ENCODE data around the gene NOC2L. TPM values are rescaled to one million over a fixed set of nuclear protein-coding genes. Genes with fewer than 3 reads are reported as not detected.

The NOC2L gene
- total RNA-seq, 3 donors from 2014 or later (not counting 1 experiment from before 2014, with no cell fraction given), result 61.4 to 66.0 (median 61.8) TPM

Other genes starting within 250 kb of the NOC2L start
- not detected for gene SAMD11, start 35.3 kb downstream of the NOC2L start, total RNA-seq
- 10 to 100 TPM; 17.8 to 33.5 (median 22.4) TPM for gene KLHL17, start 1.3 kb upstream of the NOC2L start, total RNA-seq
- 1 to 10 TPM; 1.3 to 1.9 (median 1.3) TPM for gene PLEKHN1, start 7.2 kb upstream of the NOC2L start, total RNA-seq
- gene PERM1, start 22.8 kb upstream of the NOC2L start, total RNA-seq, result not detected
- 10 to 100 TPM; 15.4 to 35.5 (median 28.9) TPM for gene HES4, start 40.8 kb upstream of the NOC2L start, total RNA-seq
- 10 to 100 TPM; 17.0 to 56.9 (median 50.2) TPM for gene ISG15, start 54.2 kb upstream of the NOC2L start, total RNA-seq
- 1 to 10 TPM; 4.1 to 5.0 (median 4.6) TPM for gene AGRN, start 60.9 kb upstream of the NOC2L start, total RNA-seq
- not detected for gene RNF223, start 115.0 kb upstream of the NOC2L start, total RNA-seq
- gene C1orf159, start 156.8 kb upstream of the NOC2L start, total RNA-seq, result 10 to 100 TPM; 19.6 to 25.1 (median 21.5) TPM
- gene TTLL10, start 214.6 kb upstream of the NOC2L start, total RNA-seq, result 1 to 10 TPM in 2 of 3 donors, under 1 TPM in 1; 0.23 to 1.7 (median 1.7) TPM
- gene TNFRSF18, start 247.3 kb upstream of the NOC2L start, total RNA-seq, result 10 to 100 TPM; 40.3 to 81.9 (median 54.7) TPM